ENCODE data around the gene KLF12.

KLF12 gene

DNA sequence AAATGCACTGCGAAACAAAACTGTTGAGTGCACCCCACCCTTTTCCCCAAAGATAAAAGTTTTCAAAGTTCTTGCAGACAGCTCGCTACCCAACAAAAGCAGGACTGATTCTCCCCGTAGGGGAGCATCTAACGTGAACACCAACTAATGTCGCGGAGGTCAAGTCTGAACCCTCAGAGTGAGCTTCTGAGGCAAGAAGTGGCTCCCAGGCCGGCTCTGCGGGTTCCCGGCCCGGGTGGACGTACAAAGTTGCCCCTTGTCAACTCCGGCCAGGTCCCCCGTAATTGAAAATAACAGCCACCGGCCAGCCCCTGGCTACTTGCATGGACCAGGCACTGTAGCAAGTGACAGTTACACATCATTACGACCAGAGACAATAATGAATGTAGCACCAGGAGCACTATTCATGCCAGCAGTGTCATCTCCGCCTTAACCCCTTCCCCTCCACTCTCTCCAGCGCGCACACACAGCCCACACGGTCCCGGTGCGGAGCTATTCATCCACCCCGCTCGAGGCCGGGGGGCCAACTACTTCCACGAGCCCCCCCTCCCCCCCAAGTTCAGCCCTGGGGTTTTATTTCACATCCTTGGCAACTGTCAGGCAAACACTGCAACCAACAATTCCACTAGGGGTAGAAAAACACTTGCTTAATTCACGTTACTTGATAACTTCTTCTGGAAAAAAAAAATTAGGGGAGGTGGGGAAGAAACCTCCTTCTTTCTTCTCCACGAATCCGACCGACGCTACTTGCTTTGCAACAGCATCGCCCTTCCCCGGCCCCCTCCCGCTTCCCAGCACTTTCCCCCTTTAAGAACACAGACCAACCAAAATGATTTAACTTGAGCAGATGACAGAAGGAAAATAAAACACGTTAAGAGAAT lies 1.2 kb downstream of the KLF12 start:
- Histone ChIP-seq H3K36me3 (ENCODE audit: insufficient read depth) (no peaks in the 10 kb centered on the region), H3K4me2 (peak overlapping the region; percentile 36; the same call in 1 of the 2 replicates), H3K4me3 (IDR thresholded peaks at IDR 0.05; ENCODE audit: insufficient read depth, low read depth, low read length) (no peak overlapping the region), H3K79me2 (ENCODE audit: insufficient read depth, low read depth) (no peaks in the 10 kb centered on the region), H3K4me1 (ENCODE audit: low read depth, poor library complexity, severe bottlenecking) (peaks cover 2% of the 10 kb centered on the region), H3K9ac (peak overlapping the region; percentile 53; the same call in 1 of the 2 replicates), H2AFZ (ENCODE audit: low read depth) (peak overlapping the region; percentile 61), H4K20me1 (ENCODE audit: insufficient read depth) (no peaks in the 10 kb centered on the region), H3K27ac (peak overlapping the region; percentile 48; the same call in 1 of the 2 replicates), H3K27me3 (ENCODE audit: insufficient read depth, low read depth) (no peaks in the 10 kb centered on the region)
- no peak for TF ChIP-seq CTCF (conservative IDR thresholded peaks at IDR 0.05; ENCODE audit: low read depth, low read length)

GRCh38 chr13:74132152-74132775 lies 1.9 kb downstream of the KLF12 start:
- Histone ChIP-seq H4K20me1 (ENCODE audit: insufficient read depth) (no peaks in the 10 kb centered on the region), H3K9ac (no peak overlapping the region), H3K36me3 (ENCODE audit: insufficient read depth) (no peaks in the 10 kb centered on the region), H3K4me3 (IDR thresholded peaks at IDR 0.05; ENCODE audit: insufficient read depth, low read depth, low read length) (no peak overlapping the region), H3K79me2 (ENCODE audit: insufficient read depth, low read depth) (no peaks in the 10 kb centered on the region), H2AFZ (ENCODE audit: low read depth) (no peak overlapping the region), H3K4me2 (no peak overlapping the region), H3K4me1 (ENCODE audit: low read depth, poor library complexity, severe bottlenecking) (peaks cover 2% of the 10 kb centered on the region), H3K27ac (no peak overlapping the region), H3K27me3 (ENCODE audit: insufficient read depth, low read depth) (no peaks in the 10 kb centered on the region)
- no peak for TF ChIP-seq CTCF (conservative IDR thresholded peaks at IDR 0.05; ENCODE audit: low read depth, low read length)

- Histone ChIP-seq H3K9ac (no peak overlapping the region), H3K27me3 (ENCODE audit: insufficient read depth, low read depth) (no peaks in the 10 kb centered on the region), H3K36me3 (ENCODE audit: insufficient read depth) (no peaks in the 10 kb centered on the region), H3K4me1 (ENCODE audit: low read depth, poor library complexity, severe bottlenecking) (peaks cover 2% of the 10 kb centered on the region), H3K27ac (no peak overlapping the region), H3K4me2 (no peak overlapping the region), H3K79me2 (ENCODE audit: insufficient read depth, low read depth) (no peaks in the 10 kb centered on the region), H2AFZ (ENCODE audit: low read depth) (no peak overlapping the region), H4K20me1 (ENCODE audit: insufficient read depth) (no peaks in the 10 kb centered on the region), H3K4me3 (IDR thresholded peaks at IDR 0.05; ENCODE audit: insufficient read depth, low read depth, low read length) (no peak overlapping the region)
- TF ChIP-seq CTCF (conservative IDR thresholded peaks at IDR 0.05; ENCODE audit: low read depth, low read length): no peak
These were observed 3.0 kb downstream of the KLF12 start for GRCh38 chr13:74131227-74131626.

DNA sequence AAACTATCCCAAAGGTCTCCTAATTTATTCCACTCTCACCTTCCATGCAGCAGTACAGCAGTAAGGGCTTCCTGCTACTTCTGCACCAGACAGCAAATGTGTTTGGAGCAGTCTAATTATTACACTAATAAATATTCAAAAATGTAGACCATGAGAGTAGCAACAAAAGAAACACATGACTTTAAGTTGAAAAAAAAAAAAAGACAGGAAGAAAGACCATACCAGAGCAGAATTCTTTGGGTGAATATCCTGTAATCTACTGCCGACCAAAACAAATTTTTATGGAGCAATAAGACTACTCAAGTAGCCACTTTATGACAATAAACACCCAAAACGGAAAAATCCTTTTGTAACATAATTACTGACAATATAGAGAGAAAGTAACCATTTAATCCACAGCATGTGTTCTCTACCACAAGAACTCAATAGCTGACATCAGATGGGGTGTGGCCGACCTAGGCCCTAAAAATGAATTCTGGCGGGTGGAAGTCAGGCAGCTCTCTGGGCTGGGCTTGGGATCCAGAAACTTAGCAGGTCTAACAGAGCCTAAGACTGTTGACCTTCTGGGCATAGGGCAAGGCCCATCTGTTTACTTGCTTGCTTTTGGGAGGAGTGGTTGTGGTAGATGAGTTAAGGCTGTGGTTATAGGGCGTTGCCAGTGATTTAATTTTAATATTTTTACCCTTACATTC lies 4.6 kb downstream of the KLF12 start:
- no peak overlapping the region for H2AFZ ChIP-seq (ENCODE audit: low read depth)
- no peak overlapping the region for H3K4me2 ChIP-seq
- H3K79me2 ChIP-seq (ENCODE audit: insufficient read depth, low read depth): no peaks in the 10 kb centered on the region
- H3K27me3 ChIP-seq (ENCODE audit: insufficient read depth, low read depth): no peaks in the 10 kb centered on the region
- peaks cover 2% of the 10 kb centered on the region for H3K4me1 ChIP-seq (ENCODE audit: low read depth, poor library complexity, severe bottlenecking)
- no peak overlapping the region for H3K27ac ChIP-seq
- no peak overlapping the region for H3K9ac ChIP-seq
- no peak for TF ChIP-seq CTCF (conservative IDR thresholded peaks at IDR 0.05; ENCODE audit: low read depth, low read length)
- H3K4me3 ChIP-seq (IDR thresholded peaks at IDR 0.05; ENCODE audit: insufficient read depth, low read depth, low read length): no peak overlapping the region
- H4K20me1 ChIP-seq (ENCODE audit: insufficient read depth): no peaks in the 10 kb centered on the region
- no peaks in the 10 kb centered on the region for H3K36me3 ChIP-seq (ENCODE audit: insufficient read depth)
